ENCODE results near the gene ENDOD1.

- TF ChIP-seq CTCF (IDR thresholded peaks at IDR 0.05; ENCODE audit: low read depth, low read length): no peak
- TF ChIP-seq MAX (IDR thresholded peaks at IDR 0.05; ENCODE audit: low read depth, low read length): no peak
These were observed 563 bp upstream of the ENDOD1 start for GRCh38 chr11:95088946-95089619.

Data from NB4 (cell line).